HEK293 (cell line): ENCODE data around the gene LMLN.

Experiments
- RBAK ChIP-seq: fragments of 450-650 bp; formaldehyde crosslinking; IDR thresholded peaks from 2 replicates; pipeline ENCODE4 v1.5.1; 2016; ENCODE audit warnings: missing biosample characterization, missing genetic modification characterization
- ZNF121 ChIP-seq: fragments of 450-650 bp; formaldehyde crosslinking; IDR thresholded peaks from 2 replicates; pipeline ENCODE4 v1.5.1; 2016; ENCODE audit warnings: missing biosample characterization, missing genetic modification characterization
- ZNF174 ChIP-seq: fragments of 450-650 bp; formaldehyde crosslinking; IDR thresholded peaks from 2 replicates; pipeline ENCODE4 v1.5.0; 2017; ENCODE audit warnings: missing biosample characterization, mild to moderate bottlenecking, missing genetic modification characterization
- ZNF175 ChIP-seq: fragments of 450-650 bp; formaldehyde crosslinking; IDR thresholded peaks from 2 replicates; pipeline ENCODE4 v1.5.1; 2016; ENCODE audit warnings: missing biosample characterization, missing genetic modification characterization
- ZNF214 ChIP-seq: fragments of 450-650 bp; formaldehyde crosslinking; IDR thresholded peaks from 2 replicates; pipeline ENCODE4 v1.5.1; 2017; ENCODE audit warnings: missing biosample characterization, mild to moderate bottlenecking, missing genetic modification characterization, borderline replicate concordance
- ZNF274 ChIP-seq, 2 experiments: fragments of 200-500 bp in 1 of 2; fragments of 450-650 bp in 1 of 2; sonication (Bioruptor generic) in 1 of 2; formaldehyde crosslinking in 1 of 2; IDR thresholded peaks; 2 replicates each; pipeline versions ENCODE4 v1.5.1 to v1.6.1; 2014 to 2016; ENCODE audit warnings: borderline replicate concordance in 1 of 2, inconsistent platforms in 1 of 2, low read length in 1 of 2, missing biosample characterization in 1 of 2, missing genetic modification characterization in 1 of 2
- ZNF660 ChIP-seq: fragments of 450-650 bp; IDR thresholded peaks from 2 replicates; pipeline ENCODE4 v1.5.1; 2018; ENCODE audit warnings: missing biosample characterization, mild to moderate bottlenecking, missing genetic modification characterization
- TF ChIP-seq, protein P1 (sequence below): fragments of 450-650 bp; formaldehyde crosslinking; IDR thresholded peaks from 2 replicates; pipeline ENCODE4 v1.5.1; 2016; ENCODE audit warnings: missing biosample characterization, missing genetic modification characterization, low read depth
- TF ChIP-seq, protein P2 (sequence below): sonication (generic); formaldehyde crosslinking; IDR thresholded peaks from 2 replicates; pipeline ENCODE4 v1.8.1; 2022; ENCODE audit warnings: mild to moderate bottlenecking, moderate library complexity, missing genetic modification reagents

- TF ChIP-seq RBAK (tag by site-specific recombination) (no peak), ZNF274 (IDR thresholded peaks at IDR 0.05; ENCODE audit: low read length) (no peak), ZNF274 (tag by site-specific recombination; IDR thresholded peaks at IDR 0.05; ENCODE audit: borderline replicate concordance) (no peak), ZNF214 (tag by site-specific recombination) (no peak), ZNF175 (no peak), ZNF174 (tag by site-specific recombination) (no peak), ZNF121 (tag by site-specific recombination) (no peak), ZNF660 (tag by site-specific recombination) (no peak)
- TF ChIP-seq, protein P1, sequence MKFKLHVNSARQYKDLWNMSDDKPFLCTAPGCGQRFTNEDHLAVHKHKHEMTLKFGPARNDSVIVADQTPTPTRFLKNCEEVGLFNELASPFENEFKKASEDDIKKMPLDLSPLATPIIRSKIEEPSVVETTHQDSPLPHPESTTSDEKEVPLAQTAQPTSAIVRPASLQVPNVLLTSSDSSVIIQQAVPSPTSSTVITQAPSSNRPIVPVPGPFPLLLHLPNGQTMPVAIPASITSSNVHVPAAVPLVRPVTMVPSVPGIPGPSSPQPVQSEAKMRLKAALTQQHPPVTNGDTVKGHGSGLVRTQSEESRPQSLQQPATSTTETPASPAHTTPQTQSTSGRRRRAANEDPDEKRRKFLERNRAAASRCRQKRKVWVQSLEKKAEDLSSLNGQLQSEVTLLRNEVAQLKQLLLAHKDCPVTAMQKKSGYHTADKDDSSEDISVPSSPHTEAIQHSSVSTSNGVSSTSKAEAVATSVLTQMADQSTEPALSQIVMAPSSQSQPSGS (tag by site-specific recombination) = no peak
- TF ChIP-seq, protein P2, sequence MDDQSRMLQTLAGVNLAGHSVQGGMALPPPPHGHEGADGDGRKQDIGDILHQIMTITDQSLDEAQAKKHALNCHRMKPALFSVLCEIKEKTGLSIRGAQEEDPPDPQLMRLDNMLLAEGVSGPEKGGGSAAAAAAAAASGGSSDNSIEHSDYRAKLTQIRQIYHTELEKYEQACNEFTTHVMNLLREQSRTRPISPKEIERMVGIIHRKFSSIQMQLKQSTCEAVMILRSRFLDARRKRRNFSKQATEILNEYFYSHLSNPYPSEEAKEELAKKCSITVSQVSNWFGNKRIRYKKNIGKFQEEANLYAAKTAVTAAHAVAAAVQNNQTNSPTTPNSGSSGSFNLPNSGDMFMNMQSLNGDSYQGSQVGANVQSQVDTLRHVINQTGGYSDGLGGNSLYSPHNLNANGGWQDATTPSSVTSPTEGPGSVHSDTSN (CRISPR knock-in tag) = no peak
Measured at GRCh38 chr3:197951392-197951990, 8.5 kb upstream of the LMLN start.
